ENCODE measurements around the gene BMP2K. TPM values are rescaled to one million over a fixed set of nuclear protein-coding genes. Genes with fewer than 3 reads are reported as not detected.
"Not testable (repeated sequence)": the region's sequence is repeated elsewhere in the genome, so short reads cannot be mapped to it uniquely, and the experiment has no call there.

BMP2K gene
- total RNA-seq, 1 donor from 2014 or later = 17.3 TPM

- no peak for DNase-seq
- Mint-ChIP-seq H3K27ac (no peak overlapping the region), H3K27me3 (no peaks in the 10 kb centered on the region), H3K4me3 (no peak overlapping the region), H3K4me1 (peaks cover 7% of the 10 kb centered on the region), H3K36me3 (ENCODE audit: low read depth) (peaks cover 6% of the 10 kb centered on the region), H3K9me3 (no peaks in the 10 kb centered on the region)
- intact Hi-C loops (cut with micrococcal nuclease) = no loop called here
Observed at GRCh38 chr4:78788007-78788889, 12.1 kb downstream of the BMP2K start.

GRCh38 chr4:78795594-78796416, 19.7 kb downstream of the BMP2K start:
- H3K9me3 Mint-ChIP-seq; H3K27me3 Mint-ChIP-seq; H3K4me3 Mint-ChIP-seq; DNase-seq; H3K27ac Mint-ChIP-seq; H3K4me1 Mint-ChIP-seq; intact Hi-C loops (cut with micrococcal nuclease): not testable (repeated sequence)
- peaks cover 14% of the 10 kb centered on the region for H3K36me3 Mint-ChIP-seq (ENCODE audit: low read depth)

GRCh38 chr4:78796526-78796925, 20.4 kb downstream of the BMP2K start:
- Mint-ChIP-seq H3K36me3 (ENCODE audit: low read depth) (peaks cover 14% of the 10 kb centered on the region), H3K27me3 (no peaks in the 10 kb centered on the region), H3K9me3 (peaks cover 4% of the 10 kb centered on the region), H3K4me1 (peaks cover 6% of the 10 kb centered on the region), H3K4me3 (no peak overlapping the region), H3K27ac (no peak overlapping the region)
- no peak for DNase-seq
- intact Hi-C loops (cut with micrococcal nuclease) = no loop called here

GRCh38 chr4:78797777-78798284, 21.7 kb downstream of the BMP2K start:
- intact Hi-C loops (cut with micrococcal nuclease) = no loop called here
- H3K9me3 Mint-ChIP-seq = peaks cover 4% of the 10 kb centered on the region

GRCh38 chr4:78799551-78800495, 23.7 kb downstream of the BMP2K start:
- intact Hi-C loops (cut with micrococcal nuclease) = no loop called here
- H3K9me3 Mint-ChIP-seq = no peaks in the 10 kb centered on the region
- H3K4me1 Mint-ChIP-seq = peaks cover 6% of the 10 kb centered on the region
- no peak overlapping the region for H3K27ac Mint-ChIP-seq
- H3K4me3 Mint-ChIP-seq = no peak overlapping the region
- peaks cover 8% of the 10 kb centered on the region for H3K36me3 Mint-ChIP-seq (ENCODE audit: low read depth)
- no peaks in the 10 kb centered on the region for H3K27me3 Mint-ChIP-seq
- DNase-seq = no peak

More at GRCh38 chr4:78797777-78798284, 21.7 kb downstream of the BMP2K start:
- H3K27ac Mint-ChIP-seq = no peak overlapping the region
- DNase-seq = no peak
- H3K36me3 Mint-ChIP-seq (ENCODE audit: low read depth) = peaks cover 14% of the 10 kb centered on the region
- no peaks in the 10 kb centered on the region for H3K27me3 Mint-ChIP-seq
- H3K4me1 Mint-ChIP-seq = peaks cover 6% of the 10 kb centered on the region
- H3K4me3 Mint-ChIP-seq = no peak overlapping the region

GRCh38 chr4:78800965-78801364, 24.8 kb downstream of the BMP2K start:
- peaks cover 3% of the 10 kb centered on the region for H3K36me3 Mint-ChIP-seq (ENCODE audit: low read depth)
- no peaks in the 10 kb centered on the region for H3K9me3 Mint-ChIP-seq
- no peak overlapping the region for H3K27ac Mint-ChIP-seq
- intact Hi-C loops (cut with micrococcal nuclease) = no loop called here
- H3K27me3 Mint-ChIP-seq = no peaks in the 10 kb centered on the region
- H3K4me3 Mint-ChIP-seq = no peak overlapping the region
- H3K4me1 Mint-ChIP-seq = peaks cover 7% of the 10 kb centered on the region
- no peak for DNase-seq

GRCh38 chr4:78803983-78804382, 27.8 kb downstream of the BMP2K start:
- no peaks in the 10 kb centered on the region for H3K27me3 Mint-ChIP-seq
- H3K4me1 Mint-ChIP-seq = peaks cover 9% of the 10 kb centered on the region
- no peak overlapping the region for H3K4me3 Mint-ChIP-seq
- peaks cover 11% of the 10 kb centered on the region for H3K36me3 Mint-ChIP-seq (ENCODE audit: low read depth)
- no peak overlapping the region for H3K27ac Mint-ChIP-seq
- intact Hi-C loops (cut with micrococcal nuclease) = no loop called here
- H3K9me3 Mint-ChIP-seq = no peaks in the 10 kb centered on the region
- DNase-seq = no peak

GRCh38 chr4:78806943-78807460, 30.9 kb downstream of the BMP2K start:
- intact Hi-C loops (cut with micrococcal nuclease) = no loop called here
- no peak for DNase-seq
- H3K4me1 Mint-ChIP-seq = peaks cover 5% of the 10 kb centered on the region

GRCh38 chr4:78809295-78809694, 33.1 kb downstream of the BMP2K start:
- Mint-ChIP-seq H3K4me3 (no peak overlapping the region), H3K27ac (no peak overlapping the region), H3K27me3 (no peaks in the 10 kb centered on the region), H3K36me3 (ENCODE audit: low read depth) (peaks cover 14% of the 10 kb centered on the region), H3K4me1 (peaks cover 5% of the 10 kb centered on the region), H3K9me3 (peaks cover 9% of the 10 kb centered on the region)
- intact Hi-C loops (cut with micrococcal nuclease) = no loop called here
- DNase-seq = no peak

More at GRCh38 chr4:78806943-78807460, 30.9 kb downstream of the BMP2K start:
- H3K36me3 Mint-ChIP-seq (ENCODE audit: low read depth) = peaks cover 11% of the 10 kb centered on the region
- no peak overlapping the region for H3K27ac Mint-ChIP-seq
- H3K4me3 Mint-ChIP-seq = no peak overlapping the region
- no peaks in the 10 kb centered on the region for H3K9me3 Mint-ChIP-seq
- H3K27me3 Mint-ChIP-seq = no peaks in the 10 kb centered on the region

GRCh38 chr4:78809928-78810835, 34.0 kb downstream of the BMP2K start:
- Mint-ChIP-seq H3K27ac (no peak overlapping the region), H3K4me1 (peaks cover 4% of the 10 kb centered on the region), H3K9me3 (peaks cover 12% of the 10 kb centered on the region), H3K27me3 (no peaks in the 10 kb centered on the region), H3K36me3 (ENCODE audit: low read depth) (peaks cover 14% of the 10 kb centered on the region), H3K4me3 (no peak overlapping the region)
- no peak for DNase-seq
- intact Hi-C loops (cut with micrococcal nuclease) = no loop called here

- H3K4me1 Mint-ChIP-seq = peaks cover 3% of the 10 kb centered on the region
- no peak overlapping the region for H3K27ac Mint-ChIP-seq
- H3K4me3 Mint-ChIP-seq = no peak overlapping the region
- intact Hi-C loops (cut with micrococcal nuclease) = no loop called here
- no peak for DNase-seq
- peaks cover 13% of the 10 kb centered on the region for H3K36me3 Mint-ChIP-seq (ENCODE audit: low read depth)
- H3K27me3 Mint-ChIP-seq = no peaks in the 10 kb centered on the region
- H3K9me3 Mint-ChIP-seq = peaks cover 12% of the 10 kb centered on the region
Observed at GRCh38 chr4:78811034-78811433, 34.9 kb downstream of the BMP2K start.

- H3K4me1 Mint-ChIP-seq = no peaks in the 10 kb centered on the region
- intact Hi-C loops (cut with micrococcal nuclease) = no loop called here
- no peak for DNase-seq
Observed at GRCh38 chr4:78818530-78819079, 42.5 kb downstream of the BMP2K start.

More at GRCh38 chr4:78818530-78819079, 42.5 kb downstream of the BMP2K start:
- Mint-ChIP-seq H3K36me3 (ENCODE audit: low read depth) (peaks cover 6% of the 10 kb centered on the region), H3K9me3 (peaks cover 6% of the 10 kb centered on the region), H3K27me3 (no peaks in the 10 kb centered on the region), H3K4me3 (no peak overlapping the region), H3K27ac (no peak overlapping the region)

All from activated CD4-positive, alpha-beta T cell treated with anti-CD3 and anti-CD28 coated beads, Interleukin-2, amount 10 ng/mL, durations not matched to agents 24 days and 14 days (primary cell).